ENCODE results near the gene GALNT15.

GALNT15 gene

DNA sequence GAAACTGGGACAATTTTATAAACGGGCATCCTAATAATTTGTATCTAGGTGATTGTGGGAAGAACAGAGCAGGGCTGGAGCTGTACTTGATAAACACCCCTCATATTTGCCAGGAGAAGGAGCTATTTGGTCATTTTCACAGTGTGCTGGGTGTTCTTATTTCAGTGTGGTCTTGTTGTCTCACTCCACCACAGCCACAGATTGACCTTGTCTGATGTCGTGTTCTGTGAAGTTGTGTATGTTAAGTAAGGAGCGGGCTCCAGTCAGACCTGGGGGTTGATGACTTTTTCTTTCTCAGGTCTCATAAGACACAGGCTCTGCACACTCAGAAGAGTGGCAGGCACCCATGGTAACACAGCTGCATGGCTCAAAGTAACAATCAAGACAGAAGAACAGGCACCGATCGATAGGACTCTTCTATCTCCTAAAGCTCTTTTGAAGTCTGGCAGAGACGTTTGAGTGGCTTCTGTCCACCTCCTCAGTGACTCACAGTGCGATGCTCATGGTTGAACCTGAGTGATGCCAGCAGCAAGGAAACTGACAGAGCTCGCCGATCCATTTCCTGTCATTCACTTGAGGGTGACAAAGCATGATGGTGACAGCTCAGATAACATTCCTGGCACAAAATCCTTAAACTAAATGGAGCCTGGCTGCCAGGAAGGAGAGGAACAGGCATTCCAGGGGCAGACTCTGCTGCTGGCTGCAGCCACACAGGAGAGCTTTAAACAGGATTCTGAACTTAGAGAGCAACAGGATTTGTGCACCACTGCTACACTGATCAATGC is 69.4 kb downstream of the GALNT15 start:
- H3K9ac ChIP-seq (ENCODE audit: low read depth, low read length, poor library complexity, severe bottlenecking) = no peak overlapping the region
- H3K4me1 ChIP-seq (ENCODE audit: insufficient read depth, low read length, poor library complexity, severe bottlenecking) = peaks cover 5% of the 10 kb centered on the region
- no peak overlapping the region for H3K4me3 ChIP-seq (ENCODE audit: low read length, poor library complexity, severe bottlenecking)
- no peaks in the 10 kb centered on the region for H4K20me1 ChIP-seq (ENCODE audit: insufficient read depth, low read length, poor library complexity, severe bottlenecking)
- no peaks in the 10 kb centered on the region for H3K9me3 ChIP-seq (ENCODE audit: insufficient read depth, low read depth, low read length)
- TF ChIP-seq EZH2phosphoT487 (IDR thresholded peaks at IDR 0.05; ENCODE audit: borderline replicate concordance) = no peak
- TF ChIP-seq, protein P1, sequence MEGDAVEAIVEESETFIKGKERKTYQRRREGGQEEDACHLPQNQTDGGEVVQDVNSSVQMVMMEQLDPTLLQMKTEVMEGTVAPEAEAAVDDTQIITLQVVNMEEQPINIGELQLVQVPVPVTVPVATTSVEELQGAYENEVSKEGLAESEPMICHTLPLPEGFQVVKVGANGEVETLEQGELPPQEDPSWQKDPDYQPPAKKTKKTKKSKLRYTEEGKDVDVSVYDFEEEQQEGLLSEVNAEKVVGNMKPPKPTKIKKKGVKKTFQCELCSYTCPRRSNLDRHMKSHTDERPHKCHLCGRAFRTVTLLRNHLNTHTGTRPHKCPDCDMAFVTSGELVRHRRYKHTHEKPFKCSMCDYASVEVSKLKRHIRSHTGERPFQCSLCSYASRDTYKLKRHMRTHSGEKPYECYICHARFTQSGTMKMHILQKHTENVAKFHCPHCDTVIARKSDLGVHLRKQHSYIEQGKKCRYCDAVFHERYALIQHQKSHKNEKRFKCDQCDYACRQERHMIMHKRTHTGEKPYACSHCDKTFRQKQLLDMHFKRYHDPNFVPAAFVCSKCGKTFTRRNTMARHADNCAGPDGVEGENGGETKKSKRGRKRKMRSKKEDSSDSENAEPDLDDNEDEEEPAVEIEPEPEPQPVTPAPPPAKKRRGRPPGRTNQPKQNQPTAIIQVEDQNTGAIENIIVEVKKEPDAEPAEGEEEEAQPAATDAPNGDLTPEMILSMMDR (conservative IDR thresholded peaks at IDR 0.05; ENCODE audit: low read length) = no peak
- no peaks in the 10 kb centered on the region for H3K27me3 ChIP-seq (ENCODE audit: insufficient read depth, low read length, poor library complexity, severe bottlenecking)
- H3K9me2 ChIP-seq (replicated peaks; ENCODE audit: low read depth, low read length) = no peaks in the 10 kb centered on the region
- no peaks in the 10 kb centered on the region for H3K79me2 ChIP-seq (ENCODE audit: insufficient read depth, low read length)
- H3K4me2 ChIP-seq (ENCODE audit: low read depth, low read length, poor library complexity, severe bottlenecking) = no peak overlapping the region
- no peaks in the 10 kb centered on the region for H3F3A ChIP-seq (ENCODE audit: low read depth)
- H3K36me3 ChIP-seq (ENCODE audit: insufficient read depth, low read length) = no peaks in the 10 kb centered on the region
- no peak overlapping the region for H2AFZ ChIP-seq (ENCODE audit: low read length)

DNA sequence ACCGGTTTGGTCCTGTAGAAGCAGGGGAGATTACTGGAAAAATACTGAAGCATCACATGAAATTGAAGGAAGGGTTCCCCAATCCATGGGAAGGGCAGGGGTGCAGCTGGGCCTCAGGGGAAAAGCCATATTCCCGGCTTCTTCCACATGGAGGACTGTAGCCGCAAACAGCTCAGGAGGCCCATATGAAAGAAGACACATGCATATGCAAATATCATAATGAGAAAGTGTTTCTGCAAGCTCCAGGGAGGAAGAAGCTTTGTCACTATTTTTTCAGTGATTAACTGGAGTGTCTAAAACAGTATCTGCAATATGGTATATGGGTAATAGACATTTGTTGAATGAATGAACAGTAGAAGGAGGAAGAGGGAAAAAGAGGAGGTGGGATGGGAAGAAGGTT is 71.1 kb downstream of the GALNT15 start:
- Histone ChIP-seq H3K9me3 (ENCODE audit: insufficient read depth, low read depth, low read length) (no peaks in the 10 kb centered on the region), H3K4me1 (ENCODE audit: insufficient read depth, low read length, poor library complexity, severe bottlenecking) (peaks cover 5% of the 10 kb centered on the region), H3K9ac (ENCODE audit: low read depth, low read length, poor library complexity, severe bottlenecking) (no peak overlapping the region), H3K4me3 (ENCODE audit: low read length, poor library complexity, severe bottlenecking) (no peak overlapping the region), H3K27me3 (ENCODE audit: insufficient read depth, low read length, poor library complexity, severe bottlenecking) (no peaks in the 10 kb centered on the region), H4K20me1 (ENCODE audit: insufficient read depth, low read length, poor library complexity, severe bottlenecking) (no peaks in the 10 kb centered on the region), H3K4me2 (ENCODE audit: low read depth, low read length, poor library complexity, severe bottlenecking) (no peak overlapping the region), H3K36me3 (ENCODE audit: insufficient read depth, low read length) (no peaks in the 10 kb centered on the region), H3F3A (ENCODE audit: low read depth) (no peaks in the 10 kb centered on the region), H2AFZ (ENCODE audit: low read length) (no peak overlapping the region), H3K9me2 (replicated peaks; ENCODE audit: low read depth, low read length) (no peaks in the 10 kb centered on the region), H3K79me2 (ENCODE audit: insufficient read depth, low read length) (no peaks in the 10 kb centered on the region)
- TF ChIP-seq EZH2phosphoT487 (IDR thresholded peaks at IDR 0.05; ENCODE audit: borderline replicate concordance) = no peak
- TF ChIP-seq, protein P1 (conservative IDR thresholded peaks at IDR 0.05; ENCODE audit: low read length) = no peak

- peaks cover 5% of the 10 kb centered on the region for H3K4me1 ChIP-seq (ENCODE audit: insufficient read depth, low read length, poor library complexity, severe bottlenecking)
- H2AFZ ChIP-seq (ENCODE audit: low read length) = peak overlapping the region; percentile 86
- no peaks in the 10 kb centered on the region for H3K36me3 ChIP-seq (ENCODE audit: insufficient read depth, low read length)
- H3K4me2 ChIP-seq (ENCODE audit: low read depth, low read length, poor library complexity, severe bottlenecking) = peak overlapping the region; percentile 42
- no peaks in the 10 kb centered on the region for H3F3A ChIP-seq (ENCODE audit: low read depth)
- H3K9me2 ChIP-seq (replicated peaks; ENCODE audit: low read depth, low read length) = no peaks in the 10 kb centered on the region
- no peaks in the 10 kb centered on the region for H3K27me3 ChIP-seq (ENCODE audit: insufficient read depth, low read length, poor library complexity, severe bottlenecking)
- H3K9ac ChIP-seq (ENCODE audit: low read depth, low read length, poor library complexity, severe bottlenecking) = no peak overlapping the region
- no peaks in the 10 kb centered on the region for H3K9me3 ChIP-seq (ENCODE audit: insufficient read depth, low read depth, low read length)
- TF ChIP-seq, protein P1 (conservative IDR thresholded peaks at IDR 0.05; ENCODE audit: low read length) = peak; percentile 95
- TF ChIP-seq EZH2phosphoT487 (IDR thresholded peaks at IDR 0.05; ENCODE audit: borderline replicate concordance) = no peak
- H3K79me2 ChIP-seq (ENCODE audit: insufficient read depth, low read length) = no peaks in the 10 kb centered on the region
- no peaks in the 10 kb centered on the region for H4K20me1 ChIP-seq (ENCODE audit: insufficient read depth, low read length, poor library complexity, severe bottlenecking)
- no peak overlapping the region for H3K4me3 ChIP-seq (ENCODE audit: low read length, poor library complexity, severe bottlenecking)
Observed at GRCh38 chr3:16247282-16248061, 73.0 kb downstream of the GALNT15 start.
